HepG2 (cell line): ENCODE measurements around the gene MYH10. TPM values are rescaled to one million over a fixed set of nuclear protein-coding genes. Genes with fewer than 3 reads are reported as not detected.

Experiments used
- ATAC-seq: fragments of 200-7000 bp; cut with Tn5 transposase; 3 replicates; pipeline ENCODE4 v1.9.1; 2020; ENCODE audit warnings: mild to moderate bottlenecking, moderate library complexity
- BruUV-seq: library from RNA; stranded (reverse); fragments of 400-500 nt; replicated peaks from 2 replicates; lab custom pipeline; 2021; lab: Mats Ljungman, UMichigan
- CTCF ChIA-PET: fragments of 300-600 bp; formaldehyde crosslinking; extraction: SDS; loops from one replicate; lab custom pipeline; 2021; ENCODE audit warnings: low total read pairs, inconsistent platforms, low intra/inter-chr PET ratio; lab: Yijun Ruan, JAX
- POLR2A ChIA-PET: fragments of 350-600 bp; sonication (Branson Sonifier 250); formaldehyde crosslinking; loops from one replicate; lab custom pipeline; 2020; ENCODE audit warnings: antibody characterized with exemption, inconsistent platforms; lab: Yijun Ruan, JAX
- DNase-seq: peaks from one replicate; pipeline ENCODE4 v3.0.0-alpha.2; 2015; ENCODE audit warnings: low spot score
- FAIRE-seq: peaks from 3 replicates; lab custom pipeline; 2011; peaks lifted over from hg19 to GRCh38; lab: Jason Lieb, UNC
- H2AFZ ChIP-seq: one replicate; pipeline ENCODE4 v1.6.1; 2011; ENCODE audit warnings: low read length, inconsistent platforms
- H3K27ac ChIP-seq: fragments of 300-600 bp; 3 replicates; pipeline ENCODE4 v1.8.0; 2011; ENCODE audit warnings: mixed run types, mild to moderate bottlenecking, mixed read lengths, low read length, inconsistent platforms; ENCODE audit not compliant: insufficient read depth; ENCODE audit errors: extremely low read length
- H3K27me3 ChIP-seq, 2 experiments: fragments of 200-600 bp in 1 of 2; 2 replicates in 1 of 2; 3 replicates in 1 of 2; pipeline versions ENCODE4 v1.6.0 to v1.8.0; 2011; ENCODE audit warnings: low read length in 2 of 2, mild to moderate bottlenecking in 2 of 2, moderate library complexity in 2 of 2, inconsistent platforms in 1 of 2; ENCODE audit not compliant: insufficient read depth in 2 of 2, control insufficient read depth in 1 of 2
- H3K36me3 ChIP-seq, 2 experiments: fragments of 200-600 bp in 1 of 2; replicated peaks in 1 of 2; 2 replicates in 1 of 2; 3 replicates in 1 of 2; pipeline versions ENCODE4 v1.5.1 to v1.8.0; 2011; ENCODE audit warnings: low read length in 2 of 2, inconsistent platforms in 1 of 2; ENCODE audit not compliant: insufficient read depth in 2 of 2, control insufficient read depth in 1 of 2
- H3K4me1 ChIP-seq: 2 replicates; pipeline ENCODE4 v1.5.1; 2012; ENCODE audit warnings: low read length, inconsistent platforms; ENCODE audit not compliant: insufficient read depth
- H3K4me2 ChIP-seq: 2 replicates; pipeline ENCODE4 v1.6.0; 2011; ENCODE audit warnings: low read depth, low read length, inconsistent platforms
- H3K4me3 ChIP-seq, 3 experiments: fragments of 200-600 bp in 1 of 3; sonication (generic), shearing (Covaris generic) in 1 of 3; replicated peaks in 1 of 3; 2 replicates each; pipeline ENCODE4 v1.5.1; 2011 to 2016; ENCODE audit warnings: low read length in 3 of 3, inconsistent platforms in 2 of 3, low read depth in 2 of 3, mild to moderate bottlenecking in 2 of 3, control low read depth in 1 of 3, mixed read lengths in 1 of 3; ENCODE audit not compliant: insufficient read depth in 1 of 3
- H3K79me2 ChIP-seq: one replicate; pipeline ENCODE4 v1.6.1; 2011; ENCODE audit warnings: low read length, inconsistent platforms; ENCODE audit not compliant: insufficient read depth
- H3K9ac ChIP-seq: 2 replicates; pipeline ENCODE4 v1.6.0; 2011; ENCODE audit warnings: mild to moderate bottlenecking, low read depth, low read length, inconsistent platforms; ENCODE audit not compliant: insufficient read depth
- H3K9me3 ChIP-seq: 2 replicates; pipeline ENCODE4 v1.5.1; 2012; ENCODE audit warnings: mild to moderate bottlenecking, low read length
- H4K20me1 ChIP-seq: 2 replicates; pipeline ENCODE4 v1.6.0; 2011; ENCODE audit warnings: inconsistent platforms, mild to moderate bottlenecking, low read length, moderate library complexity; ENCODE audit not compliant: insufficient read depth
- FOXK2 ChIP-seq: fragments of 450-650 bp; IDR thresholded peaks from 2 replicates; pipeline ENCODE4 v1.6.1; 2016
- FOXP1 ChIP-seq, 2 experiments: fragments of 450-650 bp in 1 of 2; IDR thresholded peaks; 2 replicates each; pipeline ENCODE4 v1.6.1; 2017 to 2018; ENCODE audit warnings: antibody characterized with exemption in 1 of 2
- JARID2 ChIP-seq: sonication (generic); formaldehyde crosslinking; IDR thresholded peaks from 2 replicates; pipeline ENCODE4 v1.8.1; 2023; ENCODE audit warnings: missing genetic modification reagents, inconsistent platforms; ENCODE audit not compliant: insufficient replicate concordance
- MBD4 ChIP-seq: IDR thresholded peaks from 2 replicates; pipeline ENCODE4 v1.6.1; 2012; ENCODE audit warnings: low read length, inconsistent platforms, borderline replicate concordance
- TAF15 ChIP-seq: fragments of 200-400 bp; formaldehyde crosslinking; IDR thresholded peaks from one replicate; pipeline ENCODE4 v1.6.1; 2018; ENCODE audit warnings: mild to moderate bottlenecking, low read depth, low read length; ENCODE audit not compliant: poor library complexity, severe bottlenecking
- THYN1 ChIP-seq: sonication (generic); formaldehyde crosslinking; IDR thresholded peaks from 2 replicates; pipeline ENCODE4 v1.8.1; 2023; ENCODE audit warnings: low read depth, mild to moderate bottlenecking, moderate library complexity, missing genetic modification reagents, borderline replicate concordance
- ZBTB7B ChIP-seq: sonication (generic); formaldehyde crosslinking; IDR thresholded peaks from 2 replicates; pipeline ENCODE4 v1.4.0; 2020; ENCODE audit warnings: missing genetic modification reagents
- ZFP90 ChIP-seq: sonication (generic); formaldehyde crosslinking; IDR thresholded peaks from 2 replicates; pipeline ENCODE4 v1.8.0; 2022; ENCODE audit warnings: missing genetic modification reagents, mild to moderate bottlenecking, inconsistent platforms, borderline replicate concordance
- ZNF160 ChIP-seq: sonication (generic); formaldehyde crosslinking; IDR thresholded peaks from 2 replicates; pipeline ENCODE4 v1.8.0; 2022; ENCODE audit warnings: mild to moderate bottlenecking, inconsistent platforms, missing genetic modification reagents
- ZNF331 ChIP-seq: sonication (generic); formaldehyde crosslinking; IDR thresholded peaks from 2 replicates; pipeline ENCODE4 v1.4.0; 2020; ENCODE audit warnings: missing genetic modification reagents
- ZNF589 ChIP-seq: sonication (generic); formaldehyde crosslinking; conservative IDR thresholded peaks from 2 replicates; pipeline ENCODE4 v1.8.0; 2022; ENCODE audit warnings: mild to moderate bottlenecking, moderate library complexity, missing genetic modification reagents
- WGBS: methylation state at CpG from one replicate; pipeline ENCODE4 v1.1.6; 2017; ENCODE audit warnings: low lambda C conversion rate; 5-methylcytosine and 5-hydroxymethylcytosine counted together
- in situ Hi-C: cut with HindIII; loops from 2 replicates; pipeline ENCODE4 v1.10.0; 2017; ENCODE audit warnings: low pct_unique_long_range_greater_than_20kb; ENCODE audit not compliant: extremely low pct_ligation_motif_present
- intact Hi-C: fragments of 100-400 bp; cut with micrococcal nuclease; formaldehyde crosslinking; loops from one replicate; pipeline ENCODE4 v1.10.0; 2022; ENCODE audit not compliant: unreplicated experiment
- polyA plus RNA-seq, 8 experiments: library from polyadenylated mRNA; depleted of rRNA in 3 of 8; stranded (reverse) in 7 of 8; unstranded in 1 of 8; fragments of >200 nt; fragmentation: Illumina TruSeq in 4 of 8; extraction: Trizol in 4 of 8; gene quantifications; 2 replicates each; pipeline versions ENCODE4 v1.2.1 to v1.2.3, GENCODE V29; 2011 to 2016; ENCODE audit warnings: low read depth in 4 of 8, missing spikeins in 1 of 8, mixed read lengths in 1 of 8; ENCODE audit not compliant: insufficient read depth in 1 of 8
- total RNA-seq, 5 experiments: library from RNA; depleted of rRNA; stranded (reverse); fragments of >200 nt; fragmentation: Illumina TruSeq; extraction: Trizol; gene quantifications; 2 replicates each; pipeline ENCODE4 v1.2.3, GENCODE V29; 2016; ENCODE audit warnings: low read depth in 1 of 5
- TF ChIP-seq, protein P1 (sequence below): sonication (generic); formaldehyde crosslinking; IDR thresholded peaks from 2 replicates; pipeline ENCODE4; 2020; ENCODE audit warnings: missing genetic modification reagents, mild to moderate bottlenecking, borderline replicate concordance
- TF ChIP-seq, protein P2 (sequence below): sonication (generic); formaldehyde crosslinking; IDR thresholded peaks from 2 replicates; pipeline ENCODE4 v1.8.0; 2022; ENCODE audit warnings: low read depth, missing genetic modification reagents
- TF ChIP-seq, protein P3 (sequence below): sonication (generic); formaldehyde crosslinking; IDR thresholded peaks from 2 replicates; pipeline ENCODE4 v1.5.0; 2020; ENCODE audit warnings: missing genetic modification reagents, mild to moderate bottlenecking, borderline replicate concordance
- TF ChIP-seq, protein P4 (sequence below): IDR thresholded peaks from 2 replicates; pipeline ENCODE4 v1.6.1; 2012; ENCODE audit warnings: inconsistent platforms
- TF ChIP-seq, protein P5 (sequence below): sonication (generic); formaldehyde crosslinking; IDR thresholded peaks from 2 replicates; pipeline ENCODE4 v1.4.0; 2020; ENCODE audit warnings: missing genetic modification reagents
- TF ChIP-seq, protein P6 (sequence below): IDR thresholded peaks from 2 replicates; pipeline ENCODE4 v1.6.1; 2016; ENCODE audit warnings: missing compliant biosample characterization, missing genetic modification reagents, borderline replicate concordance

MYH10 gene
- total and polyA plus RNA-seq, 2 of the 13 experiments (the other 11 are each of a cell fraction or from before 2014, with no cell fraction given) = 43.4 to 68.6 TPM

DNA sequence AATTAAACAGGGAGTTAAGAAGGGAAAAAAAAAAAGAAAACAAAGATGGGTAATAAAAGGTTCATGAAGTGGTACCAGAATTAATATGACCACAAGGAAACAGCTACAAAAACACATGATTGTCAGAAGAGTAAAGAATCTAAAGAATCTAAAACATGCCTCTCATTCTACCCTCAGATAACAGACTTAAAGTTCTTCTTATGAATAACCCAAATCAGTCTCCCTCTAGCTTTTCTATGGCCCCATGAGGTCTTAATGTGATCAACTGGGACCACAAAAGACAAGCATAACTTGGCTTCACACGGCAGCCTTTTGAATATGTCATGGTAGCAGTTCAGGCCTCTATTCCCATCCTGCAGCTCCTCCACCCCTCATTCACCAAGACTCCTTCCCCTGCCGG, 6.9 kb downstream of the MYH10 start:
- POLR2A ChIA-PET = no interaction called here
- H3K9ac ChIP-seq = no peak overlapping the region
- no peak overlapping the region for H3K27ac ChIP-seq
- CTCF ChIA-PET = no interaction called here
- H4K20me1 ChIP-seq = peaks cover 22% of the 10 kb centered on the region
- FAIRE-seq = no peak
- no peak overlapping the region for H2AFZ ChIP-seq
- H3K9me3 ChIP-seq = no peaks in the 10 kb centered on the region
- H3K4me1 ChIP-seq = peaks cover 30% of the 10 kb centered on the region
- intact Hi-C loops (loop anchor here (5.0 kb wide), 1 partner anchor 476 kb away; no protein-coding TSS in a partner anchor), in situ Hi-C loops (no loop called here)
- peaks cover 97% of the 10 kb centered on the region for H3K79me2 ChIP-seq
- WGBS = 95% methylated on average over 2 of the region's 2 CpGs
- BruUV-seq = no TSS peak
- no peaks in the 10 kb centered on the region for H3K27me3 ChIP-seq
- TF ChIP-seq FOXK2 = no peak
- TF ChIP-seq, protein P1, sequence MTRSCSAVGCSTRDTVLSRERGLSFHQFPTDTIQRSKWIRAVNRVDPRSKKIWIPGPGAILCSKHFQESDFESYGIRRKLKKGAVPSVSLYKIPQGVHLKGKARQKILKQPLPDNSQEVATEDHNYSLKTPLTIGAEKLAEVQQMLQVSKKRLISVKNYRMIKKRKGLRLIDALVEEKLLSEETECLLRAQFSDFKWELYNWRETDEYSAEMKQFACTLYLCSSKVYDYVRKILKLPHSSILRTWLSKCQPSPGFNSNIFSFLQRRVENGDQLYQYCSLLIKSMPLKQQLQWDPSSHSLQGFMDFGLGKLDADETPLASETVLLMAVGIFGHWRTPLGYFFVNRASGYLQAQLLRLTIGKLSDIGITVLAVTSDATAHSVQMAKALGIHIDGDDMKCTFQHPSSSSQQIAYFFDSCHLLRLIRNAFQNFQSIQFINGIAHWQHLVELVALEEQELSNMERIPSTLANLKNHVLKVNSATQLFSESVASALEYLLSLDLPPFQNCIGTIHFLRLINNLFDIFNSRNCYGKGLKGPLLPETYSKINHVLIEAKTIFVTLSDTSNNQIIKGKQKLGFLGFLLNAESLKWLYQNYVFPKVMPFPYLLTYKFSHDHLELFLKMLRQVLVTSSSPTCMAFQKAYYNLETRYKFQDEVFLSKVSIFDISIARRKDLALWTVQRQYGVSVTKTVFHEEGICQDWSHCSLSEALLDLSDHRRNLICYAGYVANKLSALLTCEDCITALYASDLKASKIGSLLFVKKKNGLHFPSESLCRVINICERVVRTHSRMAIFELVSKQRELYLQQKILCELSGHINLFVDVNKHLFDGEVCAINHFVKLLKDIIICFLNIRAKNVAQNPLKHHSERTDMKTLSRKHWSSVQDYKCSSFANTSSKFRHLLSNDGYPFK (CRISPR knock-in tag) = no peak
- no peak for TF ChIP-seq FOXP1 (IDR thresholded peaks at IDR 0.05)
- TF ChIP-seq FOXP1 (CRISPR knock-in tag; IDR thresholded peaks at IDR 0.05) = no peak
- TF ChIP-seq ZNF589 (CRISPR knock-in tag) = no peak
- TF ChIP-seq, protein P2, sequence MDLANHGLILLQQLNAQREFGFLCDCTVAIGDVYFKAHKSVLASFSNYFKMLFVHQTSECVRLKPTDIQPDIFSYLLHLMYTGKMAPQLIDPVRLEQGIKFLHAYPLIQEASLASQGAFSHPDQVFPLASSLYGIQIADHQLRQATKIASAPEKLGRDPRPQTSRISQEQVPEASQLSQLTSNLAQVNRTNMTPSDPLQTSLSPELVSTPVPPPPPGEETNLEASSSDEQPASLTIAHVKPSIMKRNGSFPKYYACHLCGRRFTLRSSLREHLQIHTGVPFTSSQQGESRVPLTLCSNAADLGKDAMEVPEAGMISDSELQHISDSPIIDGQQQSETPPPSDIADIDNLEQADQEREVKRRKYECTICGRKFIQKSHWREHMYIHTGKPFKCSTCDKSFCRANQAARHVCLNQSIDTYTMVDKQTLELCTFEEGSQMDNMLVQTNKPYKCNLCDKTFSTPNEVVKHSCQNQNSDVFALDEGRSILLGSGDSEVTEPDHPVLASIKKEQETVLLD (CRISPR knock-in tag) = no peak
- no peak for TF ChIP-seq ZBTB7B (CRISPR knock-in tag)
- TF ChIP-seq, protein P3, sequence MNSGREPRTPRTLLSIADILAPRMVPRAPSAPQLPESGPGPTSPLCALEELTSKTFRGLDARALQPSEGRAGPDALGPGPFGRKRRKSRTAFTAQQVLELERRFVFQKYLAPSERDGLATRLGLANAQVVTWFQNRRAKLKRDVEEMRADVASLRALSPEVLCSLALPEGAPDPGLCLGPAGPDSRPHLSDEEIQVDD (CRISPR knock-in tag) = no peak
- no peak for TF ChIP-seq TAF15
- TF ChIP-seq, protein P4, sequence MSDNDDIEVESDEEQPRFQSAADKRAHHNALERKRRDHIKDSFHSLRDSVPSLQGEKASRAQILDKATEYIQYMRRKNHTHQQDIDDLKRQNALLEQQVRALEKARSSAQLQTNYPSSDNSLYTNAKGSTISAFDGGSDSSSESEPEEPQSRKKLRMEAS = no peak
- no peak for TF ChIP-seq ZFP90 (CRISPR knock-in tag)
- no peak for TF ChIP-seq THYN1
- TF ChIP-seq, protein P5, sequence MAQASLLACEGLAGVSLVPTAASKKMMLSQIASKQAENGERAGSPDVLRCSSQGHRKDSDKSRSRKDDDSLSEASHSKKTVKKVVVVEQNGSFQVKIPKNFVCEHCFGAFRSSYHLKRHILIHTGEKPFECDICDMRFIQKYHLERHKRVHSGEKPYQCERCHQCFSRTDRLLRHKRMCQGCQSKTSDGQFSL (CRISPR knock-in tag) = no peak
- TF ChIP-seq JARID2 (CRISPR knock-in tag) = no peak
- TF ChIP-seq ZNF160 (CRISPR knock-in tag) = no peak
- no peak for TF ChIP-seq ZNF331
- TF ChIP-seq, protein P6, sequence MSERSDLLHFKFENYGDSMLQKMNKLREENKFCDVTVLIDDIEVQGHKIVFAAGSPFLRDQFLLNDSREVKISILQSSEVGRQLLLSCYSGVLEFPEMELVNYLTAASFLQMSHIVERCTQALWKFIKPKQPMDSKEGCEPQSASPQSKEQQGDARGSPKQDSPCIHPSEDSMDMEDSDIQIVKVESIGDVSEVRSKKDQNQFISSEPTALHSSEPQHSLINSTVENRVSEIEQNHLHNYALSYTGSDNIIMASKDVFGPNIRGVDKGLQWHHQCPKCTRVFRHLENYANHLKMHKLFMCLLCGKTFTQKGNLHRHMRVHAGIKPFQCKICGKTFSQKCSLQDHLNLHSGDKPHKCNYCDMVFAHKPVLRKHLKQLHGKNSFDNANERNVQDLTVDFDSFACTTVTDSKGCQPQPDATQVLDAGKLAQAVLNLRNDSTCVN (CRISPR knock-in tag) = no peak
- no peak for TF ChIP-seq MBD4
- H3K4me3 ChIP-seq = no peak overlapping the region
- H3K36me3 ChIP-seq = peaks cover 11 to 32% of the 10 kb centered on the region in 2 experiments
- no peak for DNase-seq
- no peak for ATAC-seq
- no peak overlapping the region for H3K4me2 ChIP-seq
